Pancreas (tissue), 10 donors: ENCODE results near the gene LYST. TPM values are rescaled to one million over a fixed set of nuclear protein-coding genes. Genes with fewer than 3 reads are reported as not detected.

Experiments
- ATAC-seq, 4 donors: fragments of 200-7000 bp; cut with Tn5 transposase; one replicate each; pipeline versions ENCODE4 v1.8.0 to v1.9.1; 2020; ENCODE audit warnings: mild to moderate bottlenecking in 4 of 4, moderate library complexity in 4 of 4
- DNase-seq, 6 donors: peaks; one replicate each; pipeline ENCODE4 v3.0.0-alpha.2; 2020
- FAIRE-seq: peaks from 2 replicates; lab custom pipeline; 2012; peaks lifted over from hg19 to GRCh38; lab: Jason Lieb, UNC
- H3K27ac ChIP-seq, 4 donors: fragments of 200-600 bp; sonication (generic); 1 replicate in 3 of 4; 2 replicates in 1 of 4; pipeline versions ENCODE4 v1.5.0 to v1.8.0; 2020
- H3K27me3 ChIP-seq, 4 donors: fragments of 200-600 bp; one replicate each; pipeline ENCODE4 v1.8.0; 2021
- H3K36me3 ChIP-seq, 3 donors: fragments of 200-600 bp; sonication (generic) in 1 of 3; one replicate each; pipeline versions ENCODE4 v1.5.0 to v1.8.0; 2020 to 2021
- H3K4me1 ChIP-seq, 3 donors: fragments of 200-600 bp; one replicate each; pipeline ENCODE4 v1.8.0; 2021
- H3K4me3 ChIP-seq, 4 donors: fragments of 200-600 bp; sonication (generic) in 2 of 4; one replicate each; pipeline versions ENCODE4 v1.5.0 to v1.8.0; 2020 to 2021
- H3K9me3 ChIP-seq, 4 donors: fragments of 200-600 bp; one replicate each; pipeline ENCODE4 v1.8.0; 2021
- CTCF ChIP-seq, 4 donors: fragments of 200-600 bp; sonication (generic) in 3 of 4; IDR thresholded peaks; one replicate each; pipeline versions ENCODE4 v1.5.0 to v1.8.0; 2021; ENCODE audit warnings: antibody characterized with exemption in 4 of 4
- WGBS, 2 donors: extraction: QIAGEN DNeasy Blood & Tissue Kit; methylation state at CpG; one replicate each; pipeline ENCODE4 v1.1.7; 2013; 5-methylcytosine and 5-hydroxymethylcytosine counted together
- intact Hi-C, 3 donors: fragments of 100-400 bp; cut with DNase I; formaldehyde crosslinking; loops; one replicate each; pipeline versions ENCODE4 v1.11.1 to v1.14.2; 2022
- polyA plus RNA-seq, 2 donors: library from polyadenylated mRNA; stranded (reverse); fragments of 200-250 nt; gene quantifications; one replicate each; pipeline ENCODE4 v1.2.3, GENCODE V29; 2013
- total RNA-seq, 6 donors: library from RNA; stranded (reverse); fragmentation: NEBNext Ultra II Directional in 4 of 6; extraction: Animal tissue kit (Norgen Biotek cat#: 25700) in 4 of 6; gene quantifications; one replicate each; pipeline versions ENCODE4 v1.2.1 to v1.2.4, GENCODE V29; 2021 to 2023
- donor health status: healthy with polysubstance abuse.
- donor health status: DM: no; HTN: no; CAD: no; lungs with moderate emphysema.
- donor health status: DM: no; HTN: no; CAD: no.
- donor health status: control.
- donor health status: control.
- donor health status: Bipolar disorder and iron deficiency.
- donor health status: DM: yes; HTN: yes; CAD: no.
- donor health status: DM: no; HTN: no; CAD: no.
- donor health status: DM: no; HTN: no; CAD: no.
- donor health status: DM: yes; HTN: yes; CAD: no.

LYST gene
- total and polyA plus RNA-seq, 8 donors: 4.3 to 13.7 (median 8.9) TPM

- TF ChIP-seq CTCF (IDR thresholded peaks at IDR 0.05): no peak
- Histone ChIP-seq H3K4me1 (no peaks in the 10 kb centered on the region), H3K9me3 (no peaks in the 10 kb centered on the region), H3K27me3 (no peaks in the 10 kb centered on the region), H3K36me3 (no peaks in the 10 kb centered on the region), H3K4me3 (no peak overlapping the region), H3K27ac (no peak overlapping the region)
- DNase-seq (peak in 1 of 6 donors; percentile 5), FAIRE-seq (no peak), ATAC-seq (no peak)
- intact Hi-C loops: no loop called here
- 85 to 91% methylated on average over 10 of the region's 10 CpGs for WGBS, 2 donors
Observed at GRCh38 chr1:235628316-235629005, 238.2 kb downstream of the LYST start.

DNA sequence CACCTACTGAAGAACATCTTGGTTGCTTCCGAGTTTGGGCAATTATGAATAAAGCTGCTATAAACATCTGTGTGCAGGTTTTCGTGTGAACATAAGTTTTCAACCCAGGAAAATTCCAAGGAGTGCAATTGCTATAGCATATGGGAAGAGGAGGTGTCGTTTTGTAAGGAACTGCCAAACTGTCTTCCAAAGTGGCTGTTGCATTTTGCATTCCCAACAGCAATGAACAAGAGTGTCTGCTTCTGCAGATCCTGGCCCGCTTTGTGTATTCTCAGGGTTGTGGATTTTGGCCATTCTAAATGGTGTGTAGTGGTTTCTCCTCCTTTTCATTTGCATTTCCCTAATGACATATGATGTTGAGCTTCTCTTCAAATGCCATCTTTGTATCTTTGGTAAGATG is 240.9 kb downstream of the LYST start:
- H3K4me3 ChIP-seq: no peak overlapping the region
- no peaks in the 10 kb centered on the region for H3K27me3 ChIP-seq
- TF ChIP-seq CTCF (IDR thresholded peaks at IDR 0.05): no peak
- no peak for DNase-seq
- FAIRE-seq: no peak
- H3K27ac ChIP-seq: no peak overlapping the region
- H3K36me3 ChIP-seq: no peaks in the 10 kb centered on the region
- WGBS, 2 donors: 82 to 87% methylated on average over 4 of the region's 4 CpGs
- intact Hi-C loops: no loop called here
- no peaks in the 10 kb centered on the region for H3K4me1 ChIP-seq
- ATAC-seq: no peak
- no peaks in the 10 kb centered on the region for H3K9me3 ChIP-seq

DNA sequence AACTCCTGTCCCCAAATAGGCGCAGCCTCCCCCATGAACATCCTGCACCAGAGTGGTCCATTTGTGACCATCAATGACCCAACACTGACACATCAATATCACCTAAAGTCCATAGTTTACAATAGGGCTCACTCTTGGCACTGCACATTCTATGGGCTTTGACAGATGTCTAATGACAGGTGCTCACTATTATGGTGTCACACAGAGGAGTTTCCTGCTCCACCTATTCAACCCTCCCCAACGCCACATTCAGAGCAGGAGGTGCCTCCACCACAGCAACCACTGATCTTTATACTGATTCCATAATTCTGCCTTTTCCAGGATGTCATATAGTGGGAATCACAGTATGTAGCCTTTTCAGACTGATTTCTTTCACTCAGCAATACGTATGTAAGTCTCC is 241.4 kb downstream of the LYST start:
- Histone ChIP-seq H3K4me3 (no peak overlapping the region), H3K4me1 (no peaks in the 10 kb centered on the region), H3K27ac (no peak overlapping the region), H3K36me3 (no peaks in the 10 kb centered on the region), H3K9me3 (no peaks in the 10 kb centered on the region), H3K27me3 (no peaks in the 10 kb centered on the region)
- intact Hi-C loops: no loop called here
- no peak for FAIRE-seq
- 84 to 85% methylated on average over 3 of the region's 3 CpGs for WGBS, 2 donors
- ATAC-seq: no peak
- no peak for TF ChIP-seq CTCF (IDR thresholded peaks at IDR 0.05)
- DNase-seq: no peak

- ATAC-seq (peak in 2 of 4 donors; percentile 30 to 45), FAIRE-seq (no peak)
Observed at GRCh38 chr1:235624721-235625333, 241.9 kb downstream of the LYST start.

More at GRCh38 chr1:235624721-235625333, 241.9 kb downstream of the LYST start:
- no peak for TF ChIP-seq CTCF (IDR thresholded peaks at IDR 0.05)
- 41 to 49% methylated on average over 8 of the region's 8 CpGs for WGBS, 2 donors
- Histone ChIP-seq H3K4me1 (no peaks in the 10 kb centered on the region), H3K36me3 (no peaks in the 10 kb centered on the region), H3K27me3 (no peaks in the 10 kb centered on the region), H3K27ac (no peak overlapping the region), H3K4me3 (no peak overlapping the region), H3K9me3 (no peaks in the 10 kb centered on the region)
- no peak for DNase-seq
- intact Hi-C loops: no loop called here
